WTC11 (cell line): ENCODE measurements around the gene SEMA4C. TPM values are rescaled to one million over a fixed set of nuclear protein-coding genes. Genes with fewer than 3 reads are reported as not detected.

Experiments used
- ATAC-seq: fragments of 200-7000 bp; cut with Tn5 transposase; 2 replicates; pipeline ENCODE4 v1.10.0; 2021; ENCODE audit warnings: mild to moderate bottlenecking, moderate library complexity
- CTCF ChIA-PET: fragments of 300-600 bp; sonication (Branson Sonifier 250); formaldehyde crosslinking; loops from one replicate; lab custom pipeline; 2021; ENCODE audit warnings: antibody characterized with exemption; lab: Charles Lee
- POLR2A ChIA-PET: fragments of 350-600 bp; sonication (Branson Sonifier 250); formaldehyde crosslinking; loops from one replicate; lab custom pipeline; 2021; ENCODE audit warnings: antibody characterized with exemption; lab: Charles Lee
- DNase-seq: peaks from one replicate; pipeline ENCODE4 v3.0.0; 2021; ENCODE audit warnings: low spot score
- H3K27ac Mint-ChIP-seq: 2 replicates; pipeline ENCODE4 v1.8.0; 2021; ENCODE audit warnings: mixed read lengths
- H3K27me3 Mint-ChIP-seq: 2 replicates; pipeline ENCODE4 v1.8.0; 2021; ENCODE audit warnings: low read depth, mild to moderate bottlenecking, moderate library complexity, mixed read lengths
- H3K36me3 Mint-ChIP-seq: 2 replicates; pipeline ENCODE4 v1.8.0; 2021; ENCODE audit warnings: mixed read lengths
- H3K4me1 Mint-ChIP-seq: 2 replicates; pipeline ENCODE4 v1.8.0; 2022; ENCODE audit warnings: mixed read lengths
- H3K4me3 Mint-ChIP-seq: 2 replicates; pipeline ENCODE4 v1.8.0; 2021; ENCODE audit warnings: mild to moderate bottlenecking, moderate library complexity, mixed read lengths
- H3K9me3 Mint-ChIP-seq: 2 replicates; pipeline ENCODE4 v1.8.0; 2021; ENCODE audit warnings: mixed read lengths
- AFF4 ChIP-seq: sonication (generic); formaldehyde crosslinking; IDR thresholded peaks from 2 replicates; pipeline ENCODE4 v1.8.1; 2023; ENCODE audit warnings: mild to moderate bottlenecking, missing genetic modification reagents, borderline replicate concordance
- ATF6 ChIP-seq: sonication (generic); formaldehyde crosslinking; IDR thresholded peaks from 2 replicates; pipeline ENCODE4 v1.8.1; 2023; ENCODE audit warnings: mild to moderate bottlenecking, missing genetic modification reagents
- CDX4 ChIP-seq: fragments of 250-450 bp; sonication (Bioruptor Pico); IDR thresholded peaks from 2 replicates; pipeline ENCODE4 v1.9.0; 2021; ENCODE audit warnings: moderate library complexity, mild to moderate bottlenecking, inconsistent platforms, borderline replicate concordance
- GRHL2 ChIP-seq: fragments of 250-450 bp; sonication (Bioruptor Pico); IDR thresholded peaks from 2 replicates; pipeline ENCODE4 v1.8.0; 2022; ENCODE audit warnings: mild to moderate bottlenecking, moderate library complexity; ENCODE audit not compliant: insufficient replicate concordance, severe bottlenecking
- GTF2I ChIP-seq: fragments of 250-450 bp; sonication (Bioruptor Pico); conservative IDR thresholded peaks from 2 replicates; pipeline ENCODE4 v1.4.0; 2021; ENCODE audit warnings: mild to moderate bottlenecking
- HMGXB4 ChIP-seq: sonication (generic); formaldehyde crosslinking; IDR thresholded peaks from 2 replicates; pipeline ENCODE4 v1.8.1; 2023; ENCODE audit warnings: mild to moderate bottlenecking, moderate library complexity, missing genetic modification reagents
- MAX ChIP-seq: sonication (generic); formaldehyde crosslinking; IDR thresholded peaks from 2 replicates; pipeline ENCODE4 v1.8.0; 2022; ENCODE audit warnings: mild to moderate bottlenecking, missing genetic modification reagents
- MYBL2 ChIP-seq: sonication (generic); formaldehyde crosslinking; IDR thresholded peaks from 2 replicates; pipeline ENCODE4 v1.8.1; 2023; ENCODE audit warnings: mild to moderate bottlenecking, moderate library complexity, missing genetic modification reagents
- NR3C1 ChIP-seq: sonication (generic); formaldehyde crosslinking; conservative IDR thresholded peaks from 2 replicates; pipeline ENCODE4 v1.8.1; 2023; ENCODE audit warnings: low read depth, mild to moderate bottlenecking, missing genetic modification reagents
- SMAD4 ChIP-seq: sonication (generic); formaldehyde crosslinking; IDR thresholded peaks from 2 replicates; pipeline ENCODE4 v1.8.0; 2022; ENCODE audit warnings: mild to moderate bottlenecking, missing genetic modification reagents
- STAT6 ChIP-seq: sonication (generic); formaldehyde crosslinking; conservative IDR thresholded peaks from 2 replicates; pipeline ENCODE4 v1.8.1; 2023; ENCODE audit warnings: mild to moderate bottlenecking, low read depth, missing genetic modification reagents, moderate library complexity
- TCF7 ChIP-seq: sonication (generic); formaldehyde crosslinking; IDR thresholded peaks from 2 replicates; pipeline ENCODE4 v1.8.0; 2022; ENCODE audit warnings: mild to moderate bottlenecking, low read depth, missing genetic modification reagents, moderate library complexity
- TEAD4 ChIP-seq: sonication (generic); formaldehyde crosslinking; IDR thresholded peaks from 2 replicates; pipeline ENCODE4 v1.8.0; 2022; ENCODE audit warnings: mild to moderate bottlenecking, missing genetic modification reagents
- TP53 ChIP-seq: sonication (generic); formaldehyde crosslinking; IDR thresholded peaks from 2 replicates; pipeline ENCODE4 v1.8.1; 2023; ENCODE audit warnings: mild to moderate bottlenecking, missing genetic modification reagents
- USF2 ChIP-seq: sonication (generic); formaldehyde crosslinking; IDR thresholded peaks from 2 replicates; pipeline ENCODE4 v1.8.1; 2023; ENCODE audit warnings: mild to moderate bottlenecking, missing genetic modification reagents, moderate library complexity
- ZNF263 ChIP-seq: sonication (generic); formaldehyde crosslinking; IDR thresholded peaks from 2 replicates; pipeline ENCODE4 v1.8.1; 2022; ENCODE audit warnings: low read depth, mild to moderate bottlenecking, moderate library complexity, missing genetic modification reagents
- ZNF396 ChIP-seq: fragments of 250-450 bp; sonication (Bioruptor Pico); IDR thresholded peaks from 2 replicates; pipeline ENCODE4 v1.8.0; 2021; ENCODE audit warnings: mild to moderate bottlenecking, moderate library complexity, borderline replicate concordance
- ZNF416 ChIP-seq: fragments of 250-450 bp; sonication (Bioruptor Pico); IDR thresholded peaks from 2 replicates; pipeline ENCODE4 v1.9.0; 2021; ENCODE audit warnings: mild to moderate bottlenecking, inconsistent platforms
- ZNF425 ChIP-seq: fragments of 250-450 bp; sonication (Bioruptor Pico); conservative IDR thresholded peaks from 2 replicates; pipeline ENCODE4 v1.9.0; 2021; ENCODE audit warnings: mild to moderate bottlenecking
- total RNA-seq: library from RNA; stranded (reverse); gene quantifications from 3 replicates; pipeline ENCODE4 v1.2.3, GENCODE V29; 2021

The SEMA4C gene
- total RNA-seq, 1 experiment from 2014 or later, result 81.6 TPM

GRCh38 chr2:96914332-96914731, 44.5 kb upstream of the SEMA4C start (continued):
- no peak for TF ChIP-seq CDX4 (CRISPR knock-in tag)
- no peak for TF ChIP-seq SMAD4 (CRISPR knock-in tag)
- TF ChIP-seq ZNF263 (CRISPR knock-in tag), result no peak
- no peak for TF ChIP-seq ZNF425 (CRISPR knock-in tag)

- no peak for ATAC-seq
- POLR2A ChIA-PET, result no interaction called here
- Mint-ChIP-seq H3K27me3 (peaks cover 40% of the 10 kb centered on the region), H3K27ac (no peak overlapping the region), H3K9me3 (no peaks in the 10 kb centered on the region), H3K4me1 (peaks cover 36% of the 10 kb centered on the region), H3K36me3 (no peaks in the 10 kb centered on the region), H3K4me3 (no peak overlapping the region)
- CTCF ChIA-PET, result interaction anchor here (2.1 to 2.5 kb wide), 2 partner anchors 37 to 55 kb away, joined by 14 read pairs; partner anchors contain the start of gene ANKRD39
- DNase-seq, result no peak
- TF ChIP-seq MYBL2 (CRISPR knock-in tag) (no peak), TCF7 (no peak), USF2 (no peak), MAX (CRISPR knock-in tag) (no peak), TP53 (CRISPR knock-in tag) (no peak), NR3C1 (no peak), ZNF396 (CRISPR knock-in tag) (no peak), ZNF416 (CRISPR knock-in tag) (no peak), GTF2I (CRISPR knock-in tag) (no peak), GRHL2 (no peak), TEAD4 (CRISPR knock-in tag) (no peak), AFF4 (no peak), ZNF263 (CRISPR knock-in tag) (no peak), STAT6 (CRISPR knock-in tag) (no peak), HMGXB4 (CRISPR knock-in tag) (no peak), ATF6 (CRISPR knock-in tag) (no peak)
Observed at GRCh38 chr2:96913398-96914202, 43.7 kb upstream of the SEMA4C start.
